Right ventricle myocardium superior (tissue), 1 donor: ENCODE measurements around the gene ADRA2B. TPM values are rescaled to one million over a fixed set of nuclear protein-coding genes. Genes with fewer than 3 reads are reported as not detected.

Source experiments
- ATAC-seq: fragments of 200-7000 bp; cut with Tn5 transposase; one replicate; pipeline ENCODE4 v1.9.1; 2020; ENCODE audit warnings: mild to moderate bottlenecking; ENCODE audit not compliant: poor library complexity
- DNase-seq: peaks from one replicate; pipeline ENCODE4 v3.0.0-alpha.2; 2020
- intact Hi-C: fragments of 100-400 bp; cut with DNase I; formaldehyde crosslinking; loops from one replicate; pipeline ENCODE4 v1.11.2; 2022
- total RNA-seq: library from RNA; stranded (reverse); fragmentation: NEBNext Ultra II Directional; extraction: Animal tissue kit (Norgen Biotek cat#: 25700); gene quantifications from one replicate; pipeline ENCODE4 v1.2.1, GENCODE V29; 2021
- donor health status: DM: no; HTN: yes; CAD: no; lungs with severe emphysema.

Gene ADRA2B
- total RNA-seq, 1 donor from 2014 or later: 6.4 TPM

- DNase-seq: no peak
- intact Hi-C loops: no loop called here
- ATAC-seq: no peak
These were observed 16.2 kb downstream of the ADRA2B start for GRCh38 chr2:96099861-96100798.

GRCh38 chr2:96098900-96099590 is 17.3 kb downstream of the ADRA2B start:
- peak; percentile 94 for ATAC-seq
- intact Hi-C loops: no loop called here

GRCh38 chr2:96097951-96098823 is 18.2 kb downstream of the ADRA2B start:
- intact Hi-C loops: no loop called here
- DNase-seq (no peak), ATAC-seq (peak; percentile 4)

More at GRCh38 chr2:96098900-96099590, 17.3 kb downstream of the ADRA2B start:
- peak; percentile 82 for DNase-seq

GRCh38 chr2:96097441-96097840 is 18.9 kb downstream of the ADRA2B start:
- intact Hi-C loops: no loop called here
- ATAC-seq (no peak), DNase-seq (no peak)

- intact Hi-C loops: no loop called here
- DNase-seq (no peak), ATAC-seq (no peak)
These were observed 21.2 kb downstream of the ADRA2B start for GRCh38 chr2:96095116-96095636.

- intact Hi-C loops: no loop called here
- ATAC-seq: no peak
- no peak for DNase-seq
These were observed 22.8 kb downstream of the ADRA2B start for GRCh38 chr2:96093528-96093927.

- DNase-seq (no peak), ATAC-seq (no peak)
- intact Hi-C loops: no loop called here
These were observed 23.4 kb downstream of the ADRA2B start for GRCh38 chr2:96092951-96093350.

- intact Hi-C loops: no loop called here
- ATAC-seq: no peak
These were observed 23.8 kb downstream of the ADRA2B start for GRCh38 chr2:96092573-96092877.

GRCh38 chr2:96091711-96092572 is 24.4 kb downstream of the ADRA2B start:
- ATAC-seq: no peak
- intact Hi-C loops: no loop called here
- DNase-seq: no peak

More at GRCh38 chr2:96092573-96092877, 23.8 kb downstream of the ADRA2B start:
- DNase-seq: no peak

GRCh38 chr2:96091141-96091710 is 25.1 kb downstream of the ADRA2B start:
- DNase-seq: no peak
- intact Hi-C loops: no loop called here
- ATAC-seq: peak; percentile 16

GRCh38 chr2:96090196-96090926 is 26.0 kb downstream of the ADRA2B start:
- DNase-seq (no peak), ATAC-seq (peak; percentile 72)
- intact Hi-C loops: no loop called here

- DNase-seq (peak; percentile 75), ATAC-seq (peak; percentile 81)
- intact Hi-C loops: no loop called here
These were observed 26.8 kb downstream of the ADRA2B start for GRCh38 chr2:96089356-96090195.

GRCh38 chr2:96088340-96089335 is 27.7 kb downstream of the ADRA2B start:
- intact Hi-C loops: no loop called here
- no peak for ATAC-seq
- no peak for DNase-seq

- ATAC-seq (no peak), DNase-seq (no peak)
- intact Hi-C loops: no loop called here
These were observed 29.2 kb downstream of the ADRA2B start for GRCh38 chr2:96087130-96087529.
